HG02571 (cell line): ENCODE results near the gene VANGL2.

Experiments used
- ATAC-seq: cut with Tn5 transposase; IDR thresholded peaks from one replicate; pipeline ENCODE4 v1.9.1; 2021; ENCODE audit warnings: mild to moderate bottlenecking, moderate library complexity; ENCODE audit not compliant: unreplicated experiment

VANGL2 gene

GRCh38 chr1:160455153-160455517 lies 54.8 kb downstream of the VANGL2 start:
- ATAC-seq = no peak

- ATAC-seq = no peak
These were observed 58.7 kb downstream of the VANGL2 start for GRCh38 chr1:160459056-160459455.

- no peak for ATAC-seq
These were observed 59.3 kb downstream of the VANGL2 start for GRCh38 chr1:160459687-160460086.

GRCh38 chr1:160460214-160460642 lies 59.9 kb downstream of the VANGL2 start:
- ATAC-seq = no peak

- ATAC-seq = no peak
These were observed 60.4 kb downstream of the VANGL2 start for GRCh38 chr1:160460683-160461287.

GRCh38 chr1:160465123-160465522 lies 64.8 kb downstream of the VANGL2 start:
- ATAC-seq = no peak

GRCh38 chr1:160466961-160467360 lies 66.6 kb downstream of the VANGL2 start:
- ATAC-seq = no peak

- no peak for ATAC-seq
These were observed 67.2 kb downstream of the VANGL2 start for GRCh38 chr1:160467576-160467975.

GRCh38 chr1:160471253-160471652 lies 70.9 kb downstream of the VANGL2 start:
- ATAC-seq = no peak

- no peak for ATAC-seq
These were observed 71.7 kb downstream of the VANGL2 start for GRCh38 chr1:160472112-160472511.

GRCh38 chr1:160474392-160475242 lies 74.3 kb downstream of the VANGL2 start:
- ATAC-seq = no peak
